ENCODE measurements around the gene ARID1B.

ARID1B gene

GRCh38 chr6:157166784-157167183 lies 389.6 kb downstream of the ARID1B start:
- DNase-seq: no peak

- no peak for DNase-seq
Observed at GRCh38 chr6:157167837-157168236, 390.7 kb downstream of the ARID1B start.

GRCh38 chr6:157168471-157168870 lies 391.3 kb downstream of the ARID1B start:
- no peak for DNase-seq

- DNase-seq: no peak
Observed at GRCh38 chr6:157169226-157169625, 392.0 kb downstream of the ARID1B start.

- no peak for DNase-seq
Observed at GRCh38 chr6:157169656-157170055, 392.5 kb downstream of the ARID1B start.

- no peak for DNase-seq
Observed at GRCh38 chr6:157170535-157170934, 393.4 kb downstream of the ARID1B start.

- no peak for DNase-seq
Observed at GRCh38 chr6:157171801-157172200, 394.6 kb downstream of the ARID1B start.

GRCh38 chr6:157172231-157172701 lies 395.1 kb downstream of the ARID1B start:
- no peak for DNase-seq

- no peak for DNase-seq
Observed at GRCh38 chr6:157172830-157173536, 395.8 kb downstream of the ARID1B start.

- peak; percentile 30 for DNase-seq
Observed at GRCh38 chr6:157173776-157174175, 396.6 kb downstream of the ARID1B start.

- DNase-seq: no peak
Observed at GRCh38 chr6:157174731-157175130, 397.6 kb downstream of the ARID1B start.

GRCh38 chr6:157177731-157178336 lies 400.7 kb downstream of the ARID1B start:
- DNase-seq: no peak

GRCh38 chr6:157181649-157182048 lies 404.5 kb downstream of the ARID1B start:
- DNase-seq: no peak

GRCh38 chr6:157182503-157183264 lies 405.5 kb downstream of the ARID1B start:
- no peak for DNase-seq

GRCh38 chr6:157184202-157185015 lies 407.2 kb downstream of the ARID1B start:
- peak; percentile 52 for DNase-seq

GRCh38 chr6:157185171-157185570 lies 408.0 kb downstream of the ARID1B start:
- no peak for DNase-seq

GRCh38 chr6:157185986-157186385 lies 408.8 kb downstream of the ARID1B start:
- no peak for DNase-seq

GRCh38 chr6:157186785-157187181 lies 409.6 kb downstream of the ARID1B start:
- DNase-seq: no peak

GRCh38 chr6:157187182-157188083 lies 410.3 kb downstream of the ARID1B start:
- no peak for DNase-seq

GRCh38 chr6:157188213-157188612 lies 411.0 kb downstream of the ARID1B start:
- DNase-seq: no peak

- no peak for DNase-seq
Observed at GRCh38 chr6:157193443-157193996, 416.3 kb downstream of the ARID1B start.
